Testis (tissue), 3 donors: ENCODE data around the gene CEP85. TPM values are rescaled to one million over a fixed set of nuclear protein-coding genes. Genes with fewer than 3 reads are reported as not detected.
A peak's percentile ranks its signal among the peaks of the same experiment; 100 is the strongest.
"Not testable (repeated sequence)": the region's sequence is repeated elsewhere in the genome, so short reads cannot be mapped to it uniquely, and the experiment has no call there.

Source experiments
- DNase-seq: peaks from one replicate; pipeline ENCODE4 v3.0.0-alpha.2; 2019
- H3K27ac ChIP-seq, 2 donors: fragments of 200-600 bp; sonication (generic); one replicate each; pipeline ENCODE4 v1.5.1; 2019
- H3K27me3 ChIP-seq: fragments of 200-600 bp; sonication (generic); one replicate; pipeline ENCODE4 v1.5.1; 2019
- H3K36me3 ChIP-seq: fragments of 200-600 bp; sonication (generic); one replicate; pipeline ENCODE4 v1.5.1; 2017; ENCODE audit warnings: low read depth; ENCODE audit errors: missing control alignments
- H3K4me1 ChIP-seq: fragments of 200-600 bp; sonication (generic); one replicate; pipeline ENCODE4 v1.5.1; 2019
- H3K4me3 ChIP-seq, 2 donors: fragments of 200-600 bp; sonication (generic); one replicate each; pipeline ENCODE4 v1.5.1; 2017 to 2019
- H3K9me3 ChIP-seq: fragments of 200-600 bp; sonication (generic); one replicate; pipeline ENCODE4 v1.5.1; 2017
- POLR2A ChIP-seq: fragments of 450-650 bp; IDR thresholded peaks from one replicate; pipeline ENCODE4 v1.6.1; 2017; ENCODE audit warnings: antibody characterized with exemption, mild to moderate bottlenecking, moderate library complexity
- WGBS, 2 donors: methylation state at CpG; one replicate each; pipeline ENCODE4 v1.1.5; 2018; 5-methylcytosine and 5-hydroxymethylcytosine counted together
- intact Hi-C: fragments of 100-400 bp; cut with DNase I; formaldehyde crosslinking; loops from one replicate; pipeline ENCODE4 v1.15.1; 2023; ENCODE audit warnings: low total_unique reads
- polyA plus RNA-seq: library from polyadenylated mRNA; stranded (reverse); fragments of 350-450 nt; fragmentation: Illumina TruSeq; extraction: RNeasy Lipid Tissue Mini Kit (QIAGEN cat#74804); gene quantifications from one replicate; pipeline ENCODE4 v1.2.3, GENCODE V29; 2014; ENCODE audit warnings: low read depth, low replicate concordance; ENCODE audit not compliant: insufficient read depth
- total RNA-seq, 2 donors: library from RNA; depleted of rRNA; stranded (reverse); fragments of >200 nt; gene quantifications; one replicate each; pipeline ENCODE4 v1.2.3, GENCODE V29; 2016
- TF ChIP-seq, protein P1 (sequence below), 3 experiments: fragments of 450-650 bp in 2 of 3; fragments of 200-600 bp in 1 of 3; sonication (generic) in 1 of 3; IDR thresholded peaks; one replicate each; pipeline ENCODE4 v1.5.1; 2016 to 2019; ENCODE audit warnings: antibody characterized with exemption in 3 of 3, mild to moderate bottlenecking in 2 of 3, moderate library complexity in 1 of 3

CEP85 gene
- total and polyA plus RNA-seq, 3 donors from 2014 or later = 52.1 to 82.5 (median 61.8) TPM

DNA sequence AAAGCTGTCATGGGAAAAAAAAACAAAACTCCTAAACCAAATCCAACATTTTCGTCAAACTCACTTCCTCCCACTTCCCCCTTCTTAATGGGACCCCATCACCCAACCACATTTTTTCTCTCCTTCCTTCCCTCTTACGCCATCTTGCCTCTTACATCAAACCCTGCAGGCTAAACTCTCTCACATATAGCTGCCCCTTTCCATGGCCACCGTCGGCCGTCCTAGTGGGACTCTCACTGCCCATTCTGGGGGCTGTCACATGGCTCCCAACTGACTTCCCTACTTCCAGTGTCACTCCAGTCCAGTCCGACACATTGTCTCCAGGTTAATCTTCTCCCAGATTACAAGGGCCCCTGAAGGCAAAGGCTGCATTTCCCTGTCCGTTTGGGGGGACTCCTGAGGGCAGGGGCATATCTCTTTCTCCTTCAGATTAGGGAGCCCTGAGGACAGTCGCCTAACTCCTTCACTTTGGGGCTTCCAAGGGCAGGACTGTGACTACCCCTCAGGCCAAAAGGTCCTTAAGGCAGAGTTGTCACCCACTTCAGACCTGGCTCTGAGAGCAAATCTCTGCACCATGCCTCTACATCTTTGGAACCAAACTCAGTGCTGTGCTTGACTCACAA lies 71.8 kb downstream of the CEP85 start:
- Histone ChIP-seq H3K36me3 (no peaks in the 10 kb centered on the region), H3K9me3 (no peaks in the 10 kb centered on the region), H3K4me3 (peak overlapping the region; percentile 63 to 80), H3K27me3 (no peaks in the 10 kb centered on the region), H3K27ac (peak overlapping the region; percentile 27), H3K4me1 (peaks cover 6% of the 10 kb centered on the region)
- WGBS, 2 donors = 14 to 18% methylated on average over 8 of the region's 8 CpGs
- DNase-seq = no peak
- intact Hi-C loops = no loop called here
- TF ChIP-seq, protein P1, sequence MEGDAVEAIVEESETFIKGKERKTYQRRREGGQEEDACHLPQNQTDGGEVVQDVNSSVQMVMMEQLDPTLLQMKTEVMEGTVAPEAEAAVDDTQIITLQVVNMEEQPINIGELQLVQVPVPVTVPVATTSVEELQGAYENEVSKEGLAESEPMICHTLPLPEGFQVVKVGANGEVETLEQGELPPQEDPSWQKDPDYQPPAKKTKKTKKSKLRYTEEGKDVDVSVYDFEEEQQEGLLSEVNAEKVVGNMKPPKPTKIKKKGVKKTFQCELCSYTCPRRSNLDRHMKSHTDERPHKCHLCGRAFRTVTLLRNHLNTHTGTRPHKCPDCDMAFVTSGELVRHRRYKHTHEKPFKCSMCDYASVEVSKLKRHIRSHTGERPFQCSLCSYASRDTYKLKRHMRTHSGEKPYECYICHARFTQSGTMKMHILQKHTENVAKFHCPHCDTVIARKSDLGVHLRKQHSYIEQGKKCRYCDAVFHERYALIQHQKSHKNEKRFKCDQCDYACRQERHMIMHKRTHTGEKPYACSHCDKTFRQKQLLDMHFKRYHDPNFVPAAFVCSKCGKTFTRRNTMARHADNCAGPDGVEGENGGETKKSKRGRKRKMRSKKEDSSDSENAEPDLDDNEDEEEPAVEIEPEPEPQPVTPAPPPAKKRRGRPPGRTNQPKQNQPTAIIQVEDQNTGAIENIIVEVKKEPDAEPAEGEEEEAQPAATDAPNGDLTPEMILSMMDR (IDR thresholded peaks at IDR 0.05) = no peak
- no peak for TF ChIP-seq POLR2A

DNA sequence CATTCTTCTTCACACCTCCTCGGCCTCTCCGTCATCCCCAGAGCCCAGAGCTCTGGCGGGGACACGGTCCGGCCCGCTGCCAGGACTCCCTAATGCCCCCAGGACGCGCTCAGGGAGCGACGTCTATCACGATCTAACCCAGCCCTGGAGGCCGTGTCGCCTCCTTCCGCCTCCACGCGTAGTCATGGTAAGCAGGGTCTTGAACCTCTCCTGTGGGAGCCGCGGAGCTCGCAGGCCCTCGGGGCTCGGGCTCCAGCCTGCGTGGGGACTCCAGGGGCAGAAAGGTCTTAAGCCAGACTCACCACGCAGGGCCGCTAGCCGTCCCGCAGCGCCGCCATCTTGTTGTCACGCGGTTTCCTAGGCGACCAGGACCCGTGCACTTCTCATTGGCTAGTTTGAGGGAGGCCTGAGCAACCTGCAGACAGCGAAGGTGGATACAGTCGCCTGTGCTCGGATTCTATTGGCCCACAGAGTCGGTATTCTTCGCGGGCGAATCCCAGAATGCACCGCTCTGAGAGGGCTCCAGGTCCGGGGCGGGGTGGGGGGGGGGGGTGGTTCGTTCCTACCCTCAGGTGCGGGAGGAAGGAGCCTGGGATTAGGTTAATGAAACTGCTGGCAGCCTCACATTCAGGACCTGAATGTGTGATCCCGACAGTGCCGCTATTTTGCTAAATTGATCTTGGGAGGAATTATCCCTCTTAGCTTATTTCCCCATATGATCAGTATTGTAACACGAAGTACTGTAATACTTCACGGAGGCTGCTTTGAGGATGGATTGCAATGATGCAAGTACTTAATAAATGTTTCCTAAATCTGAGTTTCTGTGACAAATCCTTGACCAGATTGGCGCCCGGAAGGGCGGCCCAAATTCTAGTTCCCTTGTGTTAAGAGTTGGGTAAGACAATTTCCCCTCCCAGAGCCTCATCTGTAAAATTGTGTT lies 72.6 kb downstream of the CEP85 start, which contains the start of gene UBXN11:
Gene UBXN11 (minus strand): TSS at position 347 of the 940 bp plus-strand sequence. CDS start 3,753 bp downstream, outside the sequence.
- H3K36me3 ChIP-seq = no peaks in the 10 kb centered on the region
- no peaks in the 10 kb centered on the region for H3K27me3 ChIP-seq
- 2% methylated on average over 18 to 51 of the region's 51 CpGs for WGBS, 2 donors
- peak within 1 kb of the TSS; percentile 27 for H3K27ac ChIP-seq
- peaks cover 6% of the 10 kb centered on the region for H3K4me1 ChIP-seq
- peak; percentile 98 for DNase-seq
- no peaks in the 10 kb centered on the region for H3K9me3 ChIP-seq
- TF ChIP-seq, protein P1 (IDR thresholded peaks at IDR 0.05) = no peak
- no peak for TF ChIP-seq POLR2A
- peak within 1 kb of the TSS; percentile 63 to 80 for H3K4me3 ChIP-seq
- intact Hi-C loops = no loop called here

DNA sequence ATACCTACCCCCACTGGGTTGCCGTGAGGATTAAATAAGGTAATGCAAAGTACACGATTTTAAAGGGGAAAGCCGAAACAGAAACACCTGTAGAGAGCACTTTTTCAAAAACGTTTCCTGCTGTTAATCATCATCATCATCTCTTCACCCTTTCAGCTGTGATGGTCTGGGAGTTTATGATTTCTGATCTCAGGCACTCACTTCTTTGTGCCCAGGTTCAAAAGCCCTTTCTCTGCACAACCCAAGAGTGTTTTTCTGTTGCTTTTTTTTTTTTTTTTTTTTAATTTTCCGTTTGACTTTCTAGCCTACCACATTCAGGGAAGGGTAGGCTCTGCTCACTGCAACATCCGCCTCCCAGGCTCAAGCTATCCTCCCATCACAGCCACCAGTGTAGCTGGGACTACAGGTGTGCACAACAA lies 73.4 kb downstream of the CEP85 start:
- intact Hi-C loops = no loop called here
- Histone ChIP-seq H3K4me1 (peaks cover 6% of the 10 kb centered on the region), H3K27ac (no peak overlapping the region), H3K4me3 (peak overlapping the region in 1 of 2 donors; percentile 80), H3K36me3 (no peaks in the 10 kb centered on the region), H3K9me3 (no peaks in the 10 kb centered on the region), H3K27me3 (no peaks in the 10 kb centered on the region)
- DNase-seq = no peak
- 48 to 51% methylated on average over 6 of the region's 6 CpGs for WGBS, 2 donors
- TF ChIP-seq, protein P1 (IDR thresholded peaks at IDR 0.05) = no peak
- no peak for TF ChIP-seq POLR2A

DNA sequence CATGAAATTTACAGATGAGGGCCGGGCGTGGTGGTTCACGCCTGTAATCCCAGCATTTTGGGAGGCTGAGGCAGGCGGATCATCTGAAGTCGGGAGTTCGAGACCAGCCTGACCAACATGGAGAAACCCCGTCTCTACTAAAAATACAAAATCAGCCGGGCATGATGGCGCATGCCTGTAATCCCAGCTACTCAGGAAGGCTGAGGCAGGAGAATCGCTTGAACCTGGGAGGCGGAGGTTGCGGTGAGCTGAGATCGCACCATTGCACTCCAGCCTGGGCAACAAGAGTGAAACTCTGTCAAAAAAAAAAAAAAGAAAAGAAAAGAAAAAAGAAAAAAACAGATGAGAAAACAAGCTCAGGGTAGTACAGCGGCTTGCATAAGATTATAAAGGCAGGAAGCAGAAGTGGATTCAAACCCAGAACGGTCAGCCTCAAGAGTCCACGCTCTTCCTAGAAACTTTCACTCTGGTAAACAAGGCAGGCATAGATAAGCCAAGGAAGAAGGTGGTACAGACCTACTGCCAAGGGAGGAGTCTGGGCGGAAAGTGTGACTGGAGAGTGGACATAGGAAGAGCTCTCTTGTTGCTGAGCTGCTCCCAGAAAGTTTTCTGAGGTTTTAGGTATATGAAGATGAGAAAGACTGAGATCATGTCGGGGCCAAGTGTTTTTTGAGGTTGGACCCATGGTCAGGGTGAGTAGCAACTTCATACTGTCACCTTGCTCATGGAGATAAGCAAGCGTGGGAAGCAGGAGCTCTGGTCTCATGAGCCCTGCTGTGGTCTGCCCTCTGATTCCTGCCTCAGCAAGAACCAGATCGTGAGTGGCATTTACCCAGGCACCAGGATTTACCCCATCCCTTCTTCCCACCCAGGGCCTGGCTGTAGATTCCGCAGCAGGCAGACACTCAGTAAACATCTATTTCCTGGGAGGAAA lies 74.2 kb downstream of the CEP85 start:
- H3K4me3 ChIP-seq, DNase-seq, H3K4me1 ChIP-seq, H3K36me3 ChIP-seq, H3K27ac ChIP-seq, H3K9me3 ChIP-seq, intact Hi-C loops, H3K27me3 ChIP-seq: not testable (repeated sequence)
- WGBS, 2 donors = 87 to 89% methylated on average over 20 to 21 of the region's 21 CpGs
